ENCODE measurements around the gene GGCX. TPM values are rescaled to one million over a fixed set of nuclear protein-coding genes. Genes with fewer than 3 reads are reported as not detected.

GGCX gene
- total and polyA plus RNA-seq, 2 of the 4 experiments (the other 2 are of a cell fraction): 35.0 to 39.4 TPM

- in situ Hi-C loops (cut with MboI; ENCODE audit: low sequenced_read_pairs): no loop called here
- Histone ChIP-seq H2BK5ac (ENCODE audit: low read depth, low read length, poor library complexity, severe bottlenecking) (peak overlapping the region; percentile 41), H3K4me1 (ENCODE audit: control insufficient read depth, insufficient read depth, low read length) (peaks cover 25% of the 10 kb centered on the region), H3K23ac (ENCODE audit: low read depth, low read length) (peak overlapping the region; percentile 97), H3K27me3 (ENCODE audit: control insufficient read depth, insufficient read depth, low read length) (no peaks in the 10 kb centered on the region), H2AK9ac (replicated peaks; ENCODE audit: low read depth, low read length, poor library complexity) (peak overlapping the region; percentile 96), H3K79me1 (ENCODE audit: low read depth in 1 of 2, low read length in 2 of 2) (peaks cover 15 to 68% of the 10 kb centered on the region in 2 experiments; a peak in 3 of 4 replicates), H2BK120ac (ENCODE audit: low read depth, low read length) (peak overlapping the region; percentile 47), H3K27ac (ENCODE audit: insufficient read depth, low read length) (peak overlapping the region; percentile 65), H2AFZ (replicated peaks; ENCODE audit: low read length, poor library complexity) (peak overlapping the region; percentile 94), H4K5ac (ENCODE audit: low read depth, low read length) (peak overlapping the region; percentile 36), H3K36me3 (ENCODE audit: control insufficient read depth, insufficient read depth, low read length) (peaks cover 22% of the 10 kb centered on the region), H3K18ac (ENCODE audit: low read depth, low read length) (no peak overlapping the region; the same call in 1 of the 2 replicates), H3K56ac (ENCODE audit: extremely low read depth, insufficient read depth, low read length) (peak overlapping the region; percentile 38; the same call in 1 of the 2 replicates), H3K9me1 (ENCODE audit: insufficient read depth, low read length) (peaks cover 24% of the 10 kb centered on the region), H3K9me3 (ENCODE audit: control insufficient read depth, insufficient read depth, low read length) (no peaks in the 10 kb centered on the region), H3K4ac (ENCODE audit: low read depth, low read length) (peak overlapping the region; percentile 80), H4K8ac (ENCODE audit: low read depth in 2 of 2, low read length in 2 of 2) (peak overlapping the region; percentile 67 to 72; a peak in 3 of 4 replicates), H4K20me1 (ENCODE audit: insufficient read depth, low read length) (peaks cover 18% of the 10 kb centered on the region), H2AK5ac (ENCODE audit: low read depth, low read length) (peak overlapping the region; percentile 85), H4K91ac (ENCODE audit: insufficient read depth, low read depth, low read length) (peak overlapping the region; percentile 41; the same call in 1 of the 2 replicates), H3K4me2 (ENCODE audit: low read depth, low read length) (peak overlapping the region; percentile 77), H3K14ac (replicated peaks; ENCODE audit: low read depth, low read length) (peak overlapping the region; percentile 64), H3K9ac (ENCODE audit: low read depth, low read length) (peak overlapping the region; percentile 82), H3K4me3 (ENCODE audit: insufficient read depth, low read depth, low read length) (peak overlapping the region; percentile 99), H2BK20ac (ENCODE audit: low read depth, low read length) (no peak overlapping the region), H2BK15ac (ENCODE audit: low read depth, low read length) (peak overlapping the region; percentile 15; the same call in 1 of the 3 replicates)
- BruUV-seq (replicated peaks): no TSS peak
- CTCF ChIA-PET: no interaction called here
- ATAC-seq (ENCODE audit: low read depth) (peak; percentile 52), DNase-seq (no peak)
- TF ChIP-seq USF2 (IDR thresholded peaks at IDR 0.05; ENCODE audit: low read depth, low read length): peak; percentile 40
- no peak for TF ChIP-seq NFE2L2 (IDR thresholded peaks at IDR 0.05; ENCODE audit: low read depth, low read length)
- 4% methylated on average over 24 of the region's 36 CpGs; no CpG with 5 or more reads in 1 of the 2 experiments for WGBS, 2 experiments (ENCODE audit: extremely low coverage in 2 of 2, insufficient read length in 1 of 2)
- dilution Hi-C loops (cut with HindIII; ENCODE audit: low sequenced_read_pairs, unreplicated experiment): no loop called here
- intact Hi-C loops (cut with micrococcal nuclease): loop anchor here (5.0 kb wide), 1 partner anchor 40 kb away; the partner anchor contains the start of gene GGCX
- POLR2A ChIA-PET (ENCODE audit: unreplicated experiment): no interaction called here
These were observed 40.6 kb upstream of the GGCX start for GRCh38 chr2:85601771-85602475.

Measured in IMR-90 (cell line).